Measurements from ENCODE around the gene ASPDH. TPM values are rescaled to one million over a fixed set of nuclear protein-coding genes. Genes with fewer than 3 reads are reported as not detected.
"Not testable (repeated sequence)": the region's sequence is repeated elsewhere in the genome, so short reads cannot be mapped to it uniquely, and the experiment has no call there.

Gene ASPDH
- total and polyA plus RNA-seq, 2 donors = 0.50 to 0.57 TPM

DNA sequence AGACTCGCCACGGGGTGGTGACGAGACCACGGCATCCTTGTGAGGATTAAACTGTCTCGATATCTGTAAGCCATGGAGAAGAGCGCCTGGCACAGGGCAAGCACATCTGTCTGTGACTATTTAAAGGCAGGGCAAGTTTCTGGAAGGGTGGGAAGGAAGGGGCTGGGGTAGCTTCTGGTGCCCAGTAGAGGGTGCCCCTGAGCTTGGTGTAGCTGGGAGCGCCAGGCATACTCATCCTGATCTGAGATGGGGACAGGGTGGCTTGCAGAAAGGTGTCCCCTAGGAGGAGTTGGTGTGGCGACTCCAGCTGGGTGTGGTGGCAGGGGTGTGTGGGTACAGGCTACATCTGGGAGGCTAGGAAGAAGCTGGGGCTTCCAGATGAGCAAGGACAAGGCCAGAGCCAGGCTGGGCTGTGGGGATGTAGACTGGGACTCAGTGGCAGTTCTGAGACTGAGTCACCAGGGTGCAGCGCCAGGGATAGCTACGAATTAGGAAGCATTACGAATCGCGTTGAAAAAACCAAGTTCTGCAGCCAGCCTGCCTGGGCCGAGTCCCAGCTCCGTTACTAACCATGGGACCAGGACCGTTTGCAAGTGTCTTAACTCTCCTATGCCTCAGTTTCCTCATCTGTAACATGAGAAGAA lies 23.1 kb upstream of the ASPDH start:
- Histone ChIP-seq H3K4me1 (ENCODE audit: control insufficient read depth in 2 of 2, insufficient read depth in 2 of 2, low read length in 2 of 2) (no peaks in the 10 kb centered on the region), H3K36me3 (ENCODE audit: control insufficient read depth in 2 of 2, insufficient read depth in 2 of 2, low read length in 1 of 2) (no peaks in the 10 kb centered on the region), H3K9me3 (ENCODE audit: control insufficient read depth in 2 of 2, insufficient read depth in 1 of 2, low read length in 1 of 2) (peaks cover 0 to 1% of the 10 kb centered on the region in 2 donors), H3K27me3 (ENCODE audit: control insufficient read depth in 2 of 2, insufficient read depth in 1 of 2, low read length in 1 of 2) (no peaks in the 10 kb centered on the region), H3K4me3 (ENCODE audit: low read length in 2 of 2) (no peak overlapping the region), H3K27ac (ENCODE audit: low read depth in 1 of 2, low read length in 1 of 2) (no peak overlapping the region)
- 93% methylated on average over 16 of the region's 16 CpGs for WGBS
- no peak for DNase-seq (ENCODE audit: low read depth in 6 of 9, low spot score in 9 of 9)

DNA sequence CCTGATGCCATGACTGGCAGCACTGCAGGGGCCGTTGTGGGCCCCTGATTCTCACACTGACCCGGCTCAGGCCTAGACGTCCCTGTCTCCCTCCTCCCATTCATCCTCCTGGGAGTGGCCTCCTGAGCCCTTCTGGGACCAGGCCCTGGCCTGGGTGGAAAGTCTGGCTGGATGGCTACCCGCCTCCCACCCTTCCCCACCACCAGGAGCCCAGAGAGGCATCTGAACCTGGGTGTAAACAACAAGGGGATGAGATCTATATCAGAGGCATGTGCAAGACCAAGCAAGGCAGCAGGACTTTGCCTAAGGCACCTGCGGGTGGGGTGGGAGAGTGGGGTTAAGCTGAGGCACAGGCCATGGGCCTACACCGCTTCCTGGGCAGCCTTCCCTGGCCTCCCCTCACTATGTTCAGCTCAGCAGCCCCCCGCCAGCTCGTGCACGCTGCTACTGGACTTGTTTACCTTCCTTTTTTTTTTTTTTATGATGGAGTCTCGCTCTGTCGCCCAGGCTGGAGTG lies 22.0 kb upstream of the ASPDH start:
- Histone ChIP-seq H3K27ac (ENCODE audit: low read depth in 1 of 2, low read length in 1 of 2) (no peak overlapping the region), H3K9me3 (ENCODE audit: control insufficient read depth in 2 of 2, insufficient read depth in 1 of 2, low read length in 1 of 2) (peaks cover 0 to 1% of the 10 kb centered on the region in 2 donors), H3K4me1 (ENCODE audit: control insufficient read depth in 2 of 2, insufficient read depth in 2 of 2, low read length in 2 of 2) (no peaks in the 10 kb centered on the region), H3K4me3 (ENCODE audit: low read length in 2 of 2) (no peak overlapping the region), H3K36me3 (ENCODE audit: control insufficient read depth in 2 of 2, insufficient read depth in 2 of 2, low read length in 1 of 2) (no peaks in the 10 kb centered on the region), H3K27me3 (ENCODE audit: control insufficient read depth in 2 of 2, insufficient read depth in 1 of 2, low read length in 1 of 2) (no peaks in the 10 kb centered on the region)
- DNase-seq (ENCODE audit: low read depth in 6 of 9, low spot score in 9 of 9) = no peak
- 87% methylated on average over 11 of the region's 11 CpGs for WGBS

DNA sequence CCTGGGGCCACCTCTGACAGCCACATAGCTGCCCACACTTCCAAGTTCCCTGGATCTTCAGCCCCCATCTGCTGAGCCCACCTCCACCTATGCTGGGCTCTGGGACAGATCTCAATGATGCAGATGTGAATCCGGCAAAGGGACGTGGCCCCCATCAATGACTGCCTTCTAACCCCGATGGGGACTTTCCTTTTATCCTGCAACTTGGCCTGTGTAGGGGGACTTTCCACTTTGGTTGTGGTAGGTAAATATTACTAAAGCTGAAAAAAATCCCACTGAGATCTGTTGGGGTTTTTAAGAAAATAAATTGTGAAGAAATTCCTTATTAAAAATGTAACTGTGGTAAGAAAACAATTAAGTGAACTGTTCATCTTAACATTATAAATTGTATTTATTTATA lies 20.8 kb upstream of the ASPDH start:
- H3K27me3 ChIP-seq (ENCODE audit: control insufficient read depth in 2 of 2, insufficient read depth in 1 of 2, low read length in 1 of 2) = no peaks in the 10 kb centered on the region
- DNase-seq (ENCODE audit: low read depth in 6 of 9, low spot score in 9 of 9) = no peak
- 93% methylated on average over 3 of the region's 3 CpGs for WGBS
- H3K36me3 ChIP-seq (ENCODE audit: control insufficient read depth in 2 of 2, insufficient read depth in 2 of 2, low read length in 1 of 2) = no peaks in the 10 kb centered on the region
- H3K4me1 ChIP-seq (ENCODE audit: control insufficient read depth in 2 of 2, insufficient read depth in 2 of 2, low read length in 2 of 2) = no peaks in the 10 kb centered on the region
- H3K9me3 ChIP-seq (ENCODE audit: control insufficient read depth in 2 of 2, insufficient read depth in 1 of 2, low read length in 1 of 2) = peaks cover 0 to 1% of the 10 kb centered on the region in 2 donors
- no peak overlapping the region for H3K4me3 ChIP-seq (ENCODE audit: low read length in 2 of 2)
- H3K27ac ChIP-seq (ENCODE audit: low read depth in 1 of 2, low read length in 1 of 2) = no peak overlapping the region

DNA sequence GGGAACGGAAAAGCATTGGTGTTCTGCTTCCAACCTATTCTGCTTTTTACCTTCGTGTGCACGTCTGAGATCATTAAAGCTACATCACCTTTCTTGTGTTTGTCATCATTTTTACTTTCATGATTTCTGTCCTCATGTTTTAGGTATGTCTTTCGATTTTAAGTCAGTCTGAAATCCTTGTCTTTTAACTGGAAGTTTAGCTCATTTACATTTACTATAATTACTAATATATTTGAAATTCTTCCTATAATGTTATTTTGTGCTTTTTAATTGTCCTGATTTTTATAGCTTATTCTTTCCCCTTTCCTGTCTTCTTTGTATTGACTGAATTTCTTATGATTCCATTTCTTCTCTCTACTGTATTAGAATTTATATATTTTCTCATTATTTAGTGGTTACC lies 19.2 kb upstream of the ASPDH start:
- Histone ChIP-seq H3K4me3 (ENCODE audit: low read length in 2 of 2) (no peak overlapping the region), H3K27ac (ENCODE audit: low read depth in 1 of 2, low read length in 1 of 2) (no peak overlapping the region), H3K36me3 (ENCODE audit: control insufficient read depth in 2 of 2, insufficient read depth in 2 of 2, low read length in 1 of 2) (no peaks in the 10 kb centered on the region), H3K9me3 (ENCODE audit: control insufficient read depth in 2 of 2, insufficient read depth in 1 of 2, low read length in 1 of 2) (peaks cover 0 to 1% of the 10 kb centered on the region in 2 donors), H3K4me1 (ENCODE audit: control insufficient read depth in 2 of 2, insufficient read depth in 2 of 2, low read length in 2 of 2) (no peaks in the 10 kb centered on the region), H3K27me3 (ENCODE audit: control insufficient read depth in 2 of 2, insufficient read depth in 1 of 2, low read length in 1 of 2) (no peaks in the 10 kb centered on the region)
- 93% methylated on average over 4 of the region's 4 CpGs for WGBS
- DNase-seq (ENCODE audit: low read depth in 6 of 9, low spot score in 9 of 9) = no peak

DNA sequence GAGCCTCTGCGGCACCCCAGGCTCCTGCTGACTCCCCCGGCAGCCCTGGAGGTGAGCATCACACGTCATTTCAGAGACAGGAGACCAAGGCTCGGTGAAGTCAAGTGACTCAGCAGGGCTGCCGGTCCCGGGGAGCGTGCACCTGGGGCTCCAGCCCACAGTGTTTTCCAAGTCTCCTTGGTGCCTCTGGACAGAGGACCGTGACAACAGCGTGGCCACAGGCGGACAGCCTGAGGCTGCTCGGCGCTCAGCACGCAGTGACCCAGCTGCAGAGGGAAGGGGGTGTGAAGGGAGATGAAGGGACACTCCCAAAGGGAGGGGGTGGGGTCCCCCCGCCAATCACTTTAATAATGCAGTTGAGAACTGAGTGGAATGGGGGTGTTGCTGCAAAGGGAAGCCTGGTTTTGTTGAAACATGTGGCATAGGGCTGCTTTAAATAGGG lies 17.5 kb upstream of the ASPDH start:
- H3K27ac ChIP-seq (ENCODE audit: low read depth in 1 of 2, low read length in 1 of 2) = no peak overlapping the region
- no peaks in the 10 kb centered on the region for H3K36me3 ChIP-seq (ENCODE audit: control insufficient read depth in 2 of 2, insufficient read depth in 2 of 2, low read length in 1 of 2)
- DNase-seq (ENCODE audit: low read depth in 6 of 9, low spot score in 9 of 9) = no peak
- WGBS = 72% methylated on average over 14 of the region's 14 CpGs
- H3K9me3 ChIP-seq (ENCODE audit: control insufficient read depth in 2 of 2, insufficient read depth in 1 of 2, low read length in 1 of 2) = no peaks in the 10 kb centered on the region
- H3K27me3 ChIP-seq (ENCODE audit: control insufficient read depth in 2 of 2, insufficient read depth in 1 of 2, low read length in 1 of 2) = no peaks in the 10 kb centered on the region
- no peaks in the 10 kb centered on the region for H3K4me1 ChIP-seq (ENCODE audit: control insufficient read depth in 2 of 2, insufficient read depth in 2 of 2, low read length in 2 of 2)
- no peak overlapping the region for H3K4me3 ChIP-seq (ENCODE audit: low read length in 2 of 2)

DNA sequence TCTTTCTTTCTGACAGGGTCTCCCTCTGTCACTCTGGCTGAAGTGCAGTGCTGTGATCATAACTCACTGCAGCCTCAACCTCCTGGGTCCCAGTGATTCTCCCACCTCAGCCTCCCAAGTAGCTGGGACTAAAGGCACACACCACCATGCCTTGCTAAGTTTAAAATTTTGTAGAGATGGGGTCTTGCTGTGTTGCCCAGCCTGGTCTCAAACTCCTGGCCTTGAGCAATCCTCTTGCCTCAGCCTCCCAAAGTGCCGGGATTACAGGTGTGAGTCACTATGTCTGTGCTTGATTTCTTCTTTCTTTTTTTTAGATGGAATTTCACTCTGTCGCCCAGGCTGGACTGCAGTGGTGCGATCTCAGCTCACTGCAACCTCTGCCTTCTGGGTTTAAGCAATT lies 14.3 kb upstream of the ASPDH start:
- not testable (repeated sequence) for DNase-seq (ENCODE audit: low read depth in 6 of 9, low spot score in 9 of 9); H3K4me3 ChIP-seq (ENCODE audit: low read length in 2 of 2); H3K36me3 ChIP-seq (ENCODE audit: control insufficient read depth in 2 of 2, insufficient read depth in 2 of 2, low read length in 1 of 2); H3K4me1 ChIP-seq (ENCODE audit: control insufficient read depth in 2 of 2, insufficient read depth in 2 of 2, low read length in 2 of 2); H3K9me3 ChIP-seq (ENCODE audit: control insufficient read depth in 2 of 2, insufficient read depth in 1 of 2, low read length in 1 of 2); H3K27ac ChIP-seq (ENCODE audit: low read depth in 1 of 2, low read length in 1 of 2); H3K27me3 ChIP-seq (ENCODE audit: control insufficient read depth in 2 of 2, insufficient read depth in 1 of 2, low read length in 1 of 2)
- WGBS = over 99% methylated on average over 3 of the region's 3 CpGs

DNA sequence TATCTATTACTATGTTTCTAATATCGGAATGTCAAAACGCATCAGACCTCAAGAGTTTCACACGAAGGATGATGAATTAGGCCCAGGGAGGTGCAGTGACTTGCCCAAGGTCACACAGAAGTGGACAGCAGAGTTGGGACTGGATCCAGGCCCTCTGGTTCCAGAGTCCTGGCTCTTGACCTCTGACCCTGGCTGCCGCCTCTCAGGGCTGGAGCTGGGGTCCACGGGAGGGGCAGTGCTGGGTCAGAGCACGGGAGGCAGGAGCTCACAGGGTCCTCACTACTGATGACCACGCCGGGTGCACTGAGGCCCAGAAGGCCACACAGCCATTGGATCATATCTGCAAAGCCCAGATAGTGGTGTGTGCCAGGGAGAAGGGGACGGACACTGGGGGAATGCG lies 9.2 kb upstream of the ASPDH start:
- H3K27me3 ChIP-seq (ENCODE audit: control insufficient read depth in 2 of 2, insufficient read depth in 1 of 2, low read length in 1 of 2) = no peaks in the 10 kb centered on the region
- peaks cover 0 to 4% of the 10 kb centered on the region in 2 donors for H3K9me3 ChIP-seq (ENCODE audit: control insufficient read depth in 2 of 2, insufficient read depth in 1 of 2, low read length in 1 of 2)
- WGBS = 95% methylated on average over 10 of the region's 10 CpGs
- H3K27ac ChIP-seq (ENCODE audit: low read depth in 1 of 2, low read length in 1 of 2) = no peak overlapping the region
- no peaks in the 10 kb centered on the region for H3K4me1 ChIP-seq (ENCODE audit: control insufficient read depth in 2 of 2, insufficient read depth in 2 of 2, low read length in 2 of 2)
- H3K4me3 ChIP-seq (ENCODE audit: low read length in 2 of 2) = no peak overlapping the region
- DNase-seq (ENCODE audit: low read depth in 6 of 9, low spot score in 9 of 9) = no peak
- H3K36me3 ChIP-seq (ENCODE audit: control insufficient read depth in 2 of 2, insufficient read depth in 2 of 2, low read length in 1 of 2) = no peaks in the 10 kb centered on the region

DNA sequence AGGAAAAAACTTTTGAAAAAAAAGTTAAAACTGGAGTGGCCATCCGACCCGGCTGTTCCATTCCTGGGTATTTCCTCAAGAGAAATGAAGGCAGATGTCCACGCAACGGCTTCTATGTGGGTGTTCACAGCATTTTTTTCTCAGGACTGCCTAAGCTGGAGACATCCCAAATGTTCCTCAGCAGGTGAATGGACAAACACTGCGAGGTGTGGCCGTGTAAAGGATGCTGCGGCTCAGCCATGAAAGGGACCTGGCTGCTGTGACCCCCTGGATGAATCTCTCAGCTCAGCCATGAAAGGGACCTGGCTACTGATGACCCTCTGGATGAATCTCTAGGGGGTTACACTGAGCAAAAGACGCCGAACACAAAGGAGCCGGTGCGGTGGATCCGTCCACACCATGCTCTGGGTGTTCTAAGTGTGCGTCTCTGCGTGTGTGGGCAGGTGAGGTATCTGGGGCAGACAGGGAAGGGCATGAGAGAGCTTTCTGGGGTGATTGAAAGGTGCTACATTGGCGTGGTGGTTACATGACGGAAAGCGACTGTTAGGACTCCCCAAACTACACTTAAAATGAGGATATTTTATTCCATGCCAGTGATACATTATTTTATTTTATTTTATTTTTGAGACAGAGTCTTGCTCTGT lies 7.2 kb upstream of the ASPDH start:
- Histone ChIP-seq H3K9me3 (ENCODE audit: control insufficient read depth in 2 of 2, insufficient read depth in 1 of 2, low read length in 1 of 2) (peaks cover 0 to 4% of the 10 kb centered on the region in 2 donors), H3K27me3 (ENCODE audit: control insufficient read depth in 2 of 2, insufficient read depth in 1 of 2, low read length in 1 of 2) (peaks cover 2 to 8% of the 10 kb centered on the region in 2 donors), H3K4me3 (ENCODE audit: low read length in 2 of 2) (no peak overlapping the region), H3K27ac (ENCODE audit: low read depth in 1 of 2, low read length in 1 of 2) (no peak overlapping the region), H3K36me3 (ENCODE audit: control insufficient read depth in 2 of 2, insufficient read depth in 2 of 2, low read length in 1 of 2) (no peaks in the 10 kb centered on the region), H3K4me1 (ENCODE audit: control insufficient read depth in 2 of 2, insufficient read depth in 2 of 2, low read length in 2 of 2) (no peaks in the 10 kb centered on the region)
- DNase-seq (ENCODE audit: low read depth in 6 of 9, low spot score in 9 of 9) = no peak
- 90% methylated on average over 17 of the region's 17 CpGs for WGBS

DNA sequence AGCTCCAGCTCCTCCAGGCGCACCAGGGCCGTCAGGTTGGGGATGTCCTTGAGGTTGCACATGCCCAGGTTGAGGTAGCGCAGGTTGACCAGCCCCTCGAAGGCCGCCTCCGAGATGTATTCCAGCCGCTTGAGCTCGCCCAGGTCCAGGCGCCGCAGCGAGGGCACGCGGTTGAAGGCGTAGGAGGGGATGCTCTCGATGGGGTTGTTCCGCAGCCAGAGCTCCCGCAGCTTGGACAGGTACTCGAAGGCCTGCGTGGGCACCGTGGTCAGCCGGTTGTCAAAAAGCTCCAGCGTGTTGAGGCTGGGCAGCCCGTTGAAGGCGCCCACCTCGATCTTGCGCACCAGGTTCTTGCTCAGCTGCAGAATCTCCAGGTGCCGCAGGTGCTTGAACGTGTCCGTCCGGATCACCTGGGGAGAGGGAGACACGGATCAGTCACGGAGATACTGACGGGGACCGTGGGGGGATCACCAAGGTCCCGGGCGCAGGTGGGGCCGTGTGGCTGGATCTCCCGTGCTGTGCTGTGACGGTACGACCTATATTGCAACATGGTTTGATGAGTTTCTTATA lies 5.4 kb upstream of the ASPDH start:
- DNase-seq (ENCODE audit: low read depth in 6 of 9, low spot score in 9 of 9) = no peak
- peaks cover 0 to 4% of the 10 kb centered on the region in 2 donors for H3K4me1 ChIP-seq (ENCODE audit: control insufficient read depth in 2 of 2, insufficient read depth in 2 of 2, low read length in 2 of 2)
- 97% methylated on average over 40 of the region's 40 CpGs for WGBS
- H3K9me3 ChIP-seq (ENCODE audit: control insufficient read depth in 2 of 2, insufficient read depth in 1 of 2, low read length in 1 of 2) = peaks cover 0 to 4% of the 10 kb centered on the region in 2 donors
- H3K27me3 ChIP-seq (ENCODE audit: control insufficient read depth in 2 of 2, insufficient read depth in 1 of 2, low read length in 1 of 2) = peaks cover 2 to 19% of the 10 kb centered on the region in 2 donors
- no peak overlapping the region for H3K27ac ChIP-seq (ENCODE audit: low read depth in 1 of 2, low read length in 1 of 2)
- H3K4me3 ChIP-seq (ENCODE audit: low read length in 2 of 2) = no peak overlapping the region
- no peaks in the 10 kb centered on the region for H3K36me3 ChIP-seq (ENCODE audit: control insufficient read depth in 2 of 2, insufficient read depth in 2 of 2, low read length in 1 of 2)
